Parathyroid adenoma (tissue), 2 donors: ENCODE data around the gene DAZAP1.

Experiments used
- H2AFZ ChIP-seq: fragments of 300-600 bp; sonication (generic); one replicate; pipeline ENCODE4 v1.7.0; 2017; ENCODE audit warnings: antibody characterized with exemption, mild to moderate bottlenecking
- H3K27ac ChIP-seq: fragments of 300-600 bp; sonication (generic); one replicate; pipeline ENCODE4 v1.7.0; 2017
- H3K27me3 ChIP-seq: fragments of 300-600 bp; sonication (generic); one replicate; pipeline ENCODE4 v1.7.0; 2017; ENCODE audit warnings: low read length; ENCODE audit not compliant: control insufficient read depth, insufficient read depth
- H3K36me3 ChIP-seq: fragments of 300-600 bp; sonication (generic); one replicate; pipeline ENCODE4 v1.7.0; 2017; ENCODE audit warnings: low read length; ENCODE audit not compliant: control insufficient read depth, insufficient read depth
- H3K4me1 ChIP-seq: fragments of 300-600 bp; sonication (generic); one replicate; pipeline ENCODE4 v1.7.0; 2017; ENCODE audit warnings: control low read depth
- H3K4me2 ChIP-seq: fragments of 300-600 bp; sonication (generic); one replicate; pipeline ENCODE4 v1.7.0; 2017; ENCODE audit warnings: low read length
- H3K4me3 ChIP-seq: fragments of 300-600 bp; sonication (generic); one replicate; pipeline ENCODE4 v1.7.0; 2017; ENCODE audit warnings: low read depth, low read length
- H3K79me2 ChIP-seq: fragments of 300-600 bp; sonication (generic); one replicate; pipeline ENCODE4 v1.7.0; 2017; ENCODE audit warnings: control low read depth
- H3K9ac ChIP-seq: fragments of 300-600 bp; sonication (generic); one replicate; pipeline ENCODE4 v1.7.0; 2017; ENCODE audit warnings: mild to moderate bottlenecking
- H3K9me3 ChIP-seq: fragments of 300-600 bp; sonication (generic); one replicate; pipeline ENCODE4 v1.7.0; 2017; ENCODE audit warnings: low read length; ENCODE audit not compliant: control insufficient read depth
- TF ChIP-seq, protein P1 (sequence below): fragments of 300-600 bp; sonication (generic); IDR thresholded peaks from one replicate; pipeline ENCODE4 v1.7.0; 2017; ENCODE audit warnings: antibody characterized with exemption, mild to moderate bottlenecking
- donor health status: primary hyperparathyroidism.

The DAZAP1 gene

GRCh38 chr19:1366296-1366695 is 41.1 kb upstream of the DAZAP1 start:
- H3K4me2 ChIP-seq: no peak overlapping the region
- no peak overlapping the region for H3K27ac ChIP-seq
- no peaks in the 10 kb centered on the region for H3K9me3 ChIP-seq
- no peaks in the 10 kb centered on the region for H3K4me1 ChIP-seq
- H3K79me2 ChIP-seq: peaks cover 4% of the 10 kb centered on the region
- no peaks in the 10 kb centered on the region for H3K27me3 ChIP-seq
- no peaks in the 10 kb centered on the region for H3K36me3 ChIP-seq
- H3K4me3 ChIP-seq: no peak overlapping the region
- no peak overlapping the region for H2AFZ ChIP-seq
- H3K9ac ChIP-seq: no peak overlapping the region
- TF ChIP-seq, protein P1, sequence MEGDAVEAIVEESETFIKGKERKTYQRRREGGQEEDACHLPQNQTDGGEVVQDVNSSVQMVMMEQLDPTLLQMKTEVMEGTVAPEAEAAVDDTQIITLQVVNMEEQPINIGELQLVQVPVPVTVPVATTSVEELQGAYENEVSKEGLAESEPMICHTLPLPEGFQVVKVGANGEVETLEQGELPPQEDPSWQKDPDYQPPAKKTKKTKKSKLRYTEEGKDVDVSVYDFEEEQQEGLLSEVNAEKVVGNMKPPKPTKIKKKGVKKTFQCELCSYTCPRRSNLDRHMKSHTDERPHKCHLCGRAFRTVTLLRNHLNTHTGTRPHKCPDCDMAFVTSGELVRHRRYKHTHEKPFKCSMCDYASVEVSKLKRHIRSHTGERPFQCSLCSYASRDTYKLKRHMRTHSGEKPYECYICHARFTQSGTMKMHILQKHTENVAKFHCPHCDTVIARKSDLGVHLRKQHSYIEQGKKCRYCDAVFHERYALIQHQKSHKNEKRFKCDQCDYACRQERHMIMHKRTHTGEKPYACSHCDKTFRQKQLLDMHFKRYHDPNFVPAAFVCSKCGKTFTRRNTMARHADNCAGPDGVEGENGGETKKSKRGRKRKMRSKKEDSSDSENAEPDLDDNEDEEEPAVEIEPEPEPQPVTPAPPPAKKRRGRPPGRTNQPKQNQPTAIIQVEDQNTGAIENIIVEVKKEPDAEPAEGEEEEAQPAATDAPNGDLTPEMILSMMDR: no peak

- Histone ChIP-seq H3K4me2 (no peak overlapping the region), H3K27ac (no peak overlapping the region), H3K9ac (no peak overlapping the region), H3K27me3 (no peaks in the 10 kb centered on the region), H2AFZ (no peak overlapping the region), H3K9me3 (no peaks in the 10 kb centered on the region), H3K4me1 (no peaks in the 10 kb centered on the region), H3K79me2 (peaks cover under 1% of the 10 kb centered on the region), H3K4me3 (no peak overlapping the region), H3K36me3 (no peaks in the 10 kb centered on the region)
- TF ChIP-seq, protein P1: no peak
These were observed 40.2 kb upstream of the DAZAP1 start for GRCh38 chr19:1366899-1367870.

GRCh38 chr19:1369214-1369805 is 38.1 kb upstream of the DAZAP1 start:
- TF ChIP-seq, protein P1: no peak

DNA sequence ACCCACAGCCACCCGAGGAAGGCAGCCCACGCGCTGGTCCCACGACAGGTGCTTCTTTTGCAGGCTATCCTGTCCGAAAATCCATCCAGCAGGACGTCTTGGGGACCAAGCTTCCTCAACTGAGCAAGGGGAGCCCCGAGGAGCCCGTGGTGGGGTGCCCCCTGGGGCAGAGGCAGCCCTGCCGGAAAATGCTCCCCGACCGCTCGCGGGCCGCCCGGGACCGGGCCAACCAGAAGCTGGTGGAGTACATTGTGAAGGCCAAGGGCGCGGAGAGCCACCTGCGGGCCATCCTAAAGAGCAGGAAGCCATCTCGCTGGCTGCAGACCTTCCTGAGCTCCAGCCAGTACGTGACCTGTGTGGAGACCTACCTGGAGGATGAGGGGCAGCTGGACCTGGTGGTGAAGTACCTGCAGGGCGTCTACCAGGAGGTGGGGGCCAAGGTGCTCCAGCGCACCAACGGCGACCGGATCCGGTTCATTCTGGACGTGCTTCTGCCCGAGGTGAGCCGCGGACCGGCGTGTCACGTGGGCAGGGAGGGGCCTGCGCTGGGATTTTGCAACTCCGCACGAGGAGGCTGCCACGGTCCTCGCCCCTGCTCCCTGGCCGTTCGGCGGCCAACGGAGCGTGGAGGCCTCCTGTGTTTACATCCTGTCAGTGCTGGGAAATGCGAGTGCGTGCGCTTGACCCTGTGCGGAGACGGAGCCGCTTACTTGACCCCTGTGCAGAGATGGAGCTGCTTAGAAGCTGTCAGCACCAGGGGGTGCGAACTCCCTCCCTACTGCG is 36.6 kb upstream of the DAZAP1 start:
- no peaks in the 10 kb centered on the region for H3K79me2 ChIP-seq
- H3K4me2 ChIP-seq: no peak overlapping the region
- H3K4me3 ChIP-seq: no peak overlapping the region
- TF ChIP-seq, protein P1: no peak
- no peaks in the 10 kb centered on the region for H3K36me3 ChIP-seq
- no peaks in the 10 kb centered on the region for H3K4me1 ChIP-seq
- H3K9ac ChIP-seq: no peak overlapping the region
- H3K27me3 ChIP-seq: no peaks in the 10 kb centered on the region
- H3K27ac ChIP-seq: no peak overlapping the region
- H2AFZ ChIP-seq: no peak overlapping the region
- no peaks in the 10 kb centered on the region for H3K9me3 ChIP-seq

More at GRCh38 chr19:1369214-1369805, 38.1 kb upstream of the DAZAP1 start:
- H3K4me1 ChIP-seq: no peaks in the 10 kb centered on the region
- H3K4me3 ChIP-seq: no peak overlapping the region
- no peaks in the 10 kb centered on the region for H3K27me3 ChIP-seq
- H2AFZ ChIP-seq: no peak overlapping the region
- H3K27ac ChIP-seq: no peak overlapping the region
- no peak overlapping the region for H3K4me2 ChIP-seq
- H3K9me3 ChIP-seq: no peaks in the 10 kb centered on the region
- H3K9ac ChIP-seq: no peak overlapping the region
- H3K36me3 ChIP-seq: no peaks in the 10 kb centered on the region
- H3K79me2 ChIP-seq: no peaks in the 10 kb centered on the region
